GM12892 (cell line): ENCODE measurements around the gene SPATA22.

ENCODE experiments used
- POLR2A ChIP-seq: IDR thresholded peaks from 2 replicates; pipeline ENCODE4 v1.6.1; 2011; ENCODE audit warnings: low read depth, low read length, control low read depth
- POLR2AphosphoS5 ChIP-seq: IDR thresholded peaks from 2 replicates; pipeline ENCODE4 v1.6.1; 2011; ENCODE audit warnings: low read depth, low read length, control low read depth
- TAF1 ChIP-seq: IDR thresholded peaks from 2 replicates; pipeline ENCODE4 v1.6.1; 2011; ENCODE audit warnings: low read depth, mild to moderate bottlenecking, control low read depth, low read length, borderline replicate concordance

DNA sequence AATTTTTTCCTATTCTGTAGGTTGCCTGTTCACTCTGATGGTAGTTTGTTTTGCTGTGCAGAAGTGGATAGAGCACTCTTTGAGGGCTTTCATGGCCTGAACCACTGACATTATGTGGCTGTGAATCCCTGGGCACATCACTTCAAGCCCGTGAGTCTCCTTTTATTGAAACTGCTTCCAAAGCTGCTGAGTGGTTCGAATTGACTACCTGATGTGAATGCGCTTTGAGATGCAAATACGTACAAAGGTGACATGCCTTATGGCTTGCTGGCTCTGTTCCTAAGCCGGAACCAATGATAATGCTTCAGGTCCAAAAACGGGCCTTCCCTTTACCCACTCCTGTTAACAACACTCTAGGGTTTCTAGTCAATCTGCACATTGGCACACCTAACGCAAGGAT, 38.5 kb upstream of the SPATA22 start:
- TF ChIP-seq POLR2A (no peak), POLR2AphosphoS5 (no peak), TAF1 (no peak)
